Fibroblast of villous mesenchyme (primary cell): ENCODE measurements around the gene SNED1. TPM values are rescaled to one million over a fixed set of nuclear protein-coding genes. Genes with fewer than 3 reads are reported as not detected.

ENCODE experiments used
- DNase-seq: peaks from one replicate; pipeline ENCODE4 v3.0.0-alpha.2; 2010; ENCODE audit warnings: low read depth
- H3K4me3 ChIP-seq: 2 replicates; pipeline ENCODE4 v1.5.1; 2011; ENCODE audit warnings: low read depth, mild to moderate bottlenecking, low read length
- total RNA-seq: library from RNA; depleted of rRNA; stranded (reverse); fragments of >200 nt; gene quantifications from 2 replicates; pipeline ENCODE4 v1.2.3, GENCODE V29; 2012
- TF ChIP-seq, protein P1 (sequence below): IDR thresholded peaks from 2 replicates; pipeline ENCODE4 v1.5.1; 2012; ENCODE audit warnings: low read depth, mild to moderate bottlenecking, low read length; ENCODE audit not compliant: insufficient read depth

SNED1 gene
- total RNA-seq, 1 donor: 6.5 TPM

DNA sequence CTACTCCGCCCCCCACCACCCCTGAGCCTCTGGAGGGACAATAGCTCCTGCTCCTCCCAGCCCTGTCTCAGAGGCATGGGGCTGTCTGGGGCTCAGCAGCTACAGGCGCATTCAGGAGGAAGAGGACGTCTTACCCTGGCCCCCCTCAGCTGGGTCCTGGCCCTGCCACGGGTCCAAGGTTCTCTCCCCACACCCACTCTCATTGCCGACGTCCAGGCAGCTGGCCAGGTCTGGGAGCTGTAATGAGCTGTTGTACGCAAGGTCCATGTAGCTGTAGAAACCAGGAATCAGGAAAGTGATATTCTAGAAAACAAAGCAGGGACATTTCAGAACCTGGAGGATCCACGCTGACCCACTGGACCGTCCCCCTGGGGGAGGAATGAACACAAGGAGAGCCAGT lies 137.3 kb downstream of the SNED1 start:
- DNase-seq: no peak
- TF ChIP-seq, protein P1, sequence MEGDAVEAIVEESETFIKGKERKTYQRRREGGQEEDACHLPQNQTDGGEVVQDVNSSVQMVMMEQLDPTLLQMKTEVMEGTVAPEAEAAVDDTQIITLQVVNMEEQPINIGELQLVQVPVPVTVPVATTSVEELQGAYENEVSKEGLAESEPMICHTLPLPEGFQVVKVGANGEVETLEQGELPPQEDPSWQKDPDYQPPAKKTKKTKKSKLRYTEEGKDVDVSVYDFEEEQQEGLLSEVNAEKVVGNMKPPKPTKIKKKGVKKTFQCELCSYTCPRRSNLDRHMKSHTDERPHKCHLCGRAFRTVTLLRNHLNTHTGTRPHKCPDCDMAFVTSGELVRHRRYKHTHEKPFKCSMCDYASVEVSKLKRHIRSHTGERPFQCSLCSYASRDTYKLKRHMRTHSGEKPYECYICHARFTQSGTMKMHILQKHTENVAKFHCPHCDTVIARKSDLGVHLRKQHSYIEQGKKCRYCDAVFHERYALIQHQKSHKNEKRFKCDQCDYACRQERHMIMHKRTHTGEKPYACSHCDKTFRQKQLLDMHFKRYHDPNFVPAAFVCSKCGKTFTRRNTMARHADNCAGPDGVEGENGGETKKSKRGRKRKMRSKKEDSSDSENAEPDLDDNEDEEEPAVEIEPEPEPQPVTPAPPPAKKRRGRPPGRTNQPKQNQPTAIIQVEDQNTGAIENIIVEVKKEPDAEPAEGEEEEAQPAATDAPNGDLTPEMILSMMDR: no peak
- H3K4me3 ChIP-seq: no peak overlapping the region

DNA sequence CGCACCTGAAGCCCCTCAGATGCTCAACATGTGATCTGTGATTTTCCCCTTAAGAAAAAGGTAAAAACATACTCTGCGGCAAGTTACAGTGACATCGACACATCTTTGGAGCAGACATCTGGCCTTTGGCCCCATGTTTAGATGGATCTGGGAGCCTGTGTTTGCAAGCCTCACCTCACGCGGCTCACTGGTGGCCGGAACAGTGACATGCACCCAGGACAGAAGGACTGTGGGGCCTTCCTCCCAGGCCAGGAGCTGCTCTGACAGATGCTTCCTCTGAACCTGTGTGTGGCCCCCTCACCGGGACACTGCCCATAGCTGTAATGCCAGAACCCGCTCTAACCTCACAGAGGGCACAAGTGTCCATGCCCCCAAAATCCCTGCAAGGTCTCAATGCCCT lies 137.8 kb downstream of the SNED1 start:
- TF ChIP-seq, protein P1: no peak
- no peak overlapping the region for H3K4me3 ChIP-seq
- no peak for DNase-seq

DNA sequence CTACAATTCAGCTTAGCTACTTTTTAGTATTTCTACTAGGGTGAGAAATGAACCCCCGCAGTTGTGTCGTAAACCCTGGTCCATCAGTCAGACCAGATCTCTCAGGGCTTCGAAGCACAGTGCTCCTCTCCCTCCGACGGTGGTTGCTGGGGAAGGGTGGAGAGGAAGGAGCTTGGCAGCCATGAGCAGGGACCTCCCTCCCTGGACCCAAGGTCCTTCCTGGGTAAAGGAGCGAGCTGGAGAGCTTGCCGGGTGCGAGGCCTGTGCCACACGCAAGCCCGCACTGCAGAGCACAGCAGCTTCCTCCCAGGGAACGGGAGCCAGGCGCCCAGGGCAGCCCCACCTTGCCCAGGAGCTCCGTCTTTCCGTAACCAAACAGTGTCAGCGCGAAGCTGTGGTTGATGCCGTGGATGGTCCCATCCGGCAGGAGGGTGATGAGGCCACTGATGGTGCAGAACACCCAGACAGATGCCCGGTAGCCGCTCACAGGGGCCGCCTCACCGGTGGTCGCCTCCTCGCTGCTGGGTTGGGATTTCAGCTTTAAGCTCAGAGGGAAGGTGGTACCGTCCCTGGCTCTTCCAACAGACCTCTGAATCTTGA lies 138.3 kb downstream of the SNED1 start:
- TF ChIP-seq, protein P1: no peak
- H3K4me3 ChIP-seq: no peak overlapping the region
- no peak for DNase-seq

DNA sequence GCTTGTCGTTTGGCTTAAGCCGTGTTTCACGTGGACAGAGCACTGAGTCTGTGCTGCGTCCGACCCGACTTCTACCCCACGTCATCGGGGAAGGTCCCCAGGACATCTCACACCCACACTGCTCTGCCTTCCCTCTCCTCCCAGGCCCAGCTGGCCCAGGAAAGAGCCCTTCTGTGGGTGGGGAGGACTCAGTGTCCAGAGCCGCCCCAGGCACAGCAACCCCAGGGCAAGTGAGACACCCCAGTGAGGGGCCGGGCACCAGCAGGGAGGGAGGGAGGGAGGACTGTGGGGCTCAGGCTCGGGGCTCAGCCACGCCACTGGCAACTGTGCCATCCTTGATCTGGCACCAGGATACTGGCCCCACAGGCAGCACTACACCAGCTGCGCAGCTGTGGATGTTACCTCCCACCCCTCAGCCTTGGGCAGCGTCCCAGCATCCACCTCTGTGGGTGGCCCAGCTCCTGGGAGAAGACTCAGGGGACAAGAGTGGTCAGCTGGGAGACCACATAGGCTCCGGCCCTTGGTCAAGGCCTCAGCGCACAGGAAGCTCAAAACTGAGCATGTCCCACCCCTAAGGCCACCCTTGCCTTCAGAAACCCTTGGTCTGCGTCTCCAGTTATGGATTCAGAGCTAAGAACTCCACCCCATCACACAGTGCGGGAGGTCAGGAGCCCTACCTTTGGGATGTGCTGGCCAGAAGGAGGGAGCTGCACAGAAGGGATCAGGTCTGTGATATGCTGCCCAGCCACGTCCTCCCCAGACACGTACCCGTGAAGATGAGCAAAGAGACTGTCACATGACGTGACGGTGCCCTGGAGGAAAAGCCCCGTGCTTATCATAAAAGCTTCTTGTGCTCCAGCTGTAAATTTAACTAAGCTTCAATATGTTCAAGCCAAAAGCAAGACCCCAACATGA lies 139.1 kb downstream of the SNED1 start:
- TF ChIP-seq, protein P1: no peak
- no peak overlapping the region for H3K4me3 ChIP-seq
- DNase-seq: no peak

DNA sequence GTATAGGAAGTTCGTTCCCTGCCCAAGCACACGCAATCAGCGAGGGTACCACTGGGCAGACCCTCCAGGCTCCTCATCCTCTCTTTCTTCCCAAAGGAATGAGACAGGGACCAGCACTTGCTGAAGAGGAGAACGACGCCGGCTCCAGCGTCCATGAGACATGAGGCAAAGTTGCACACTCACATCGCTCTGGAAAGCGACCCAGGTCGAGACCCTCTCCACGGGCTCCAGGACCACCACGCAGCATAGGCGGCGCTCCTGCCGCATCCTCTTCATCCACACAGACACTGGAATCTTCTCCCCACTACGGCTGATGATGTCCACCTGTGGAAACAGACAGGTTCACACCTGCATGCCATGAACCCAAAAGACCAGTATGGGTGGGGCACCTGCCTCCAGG lies 140.1 kb downstream of the SNED1 start:
- TF ChIP-seq, protein P1: no peak
- DNase-seq: no peak
- H3K4me3 ChIP-seq: no peak overlapping the region

DNA sequence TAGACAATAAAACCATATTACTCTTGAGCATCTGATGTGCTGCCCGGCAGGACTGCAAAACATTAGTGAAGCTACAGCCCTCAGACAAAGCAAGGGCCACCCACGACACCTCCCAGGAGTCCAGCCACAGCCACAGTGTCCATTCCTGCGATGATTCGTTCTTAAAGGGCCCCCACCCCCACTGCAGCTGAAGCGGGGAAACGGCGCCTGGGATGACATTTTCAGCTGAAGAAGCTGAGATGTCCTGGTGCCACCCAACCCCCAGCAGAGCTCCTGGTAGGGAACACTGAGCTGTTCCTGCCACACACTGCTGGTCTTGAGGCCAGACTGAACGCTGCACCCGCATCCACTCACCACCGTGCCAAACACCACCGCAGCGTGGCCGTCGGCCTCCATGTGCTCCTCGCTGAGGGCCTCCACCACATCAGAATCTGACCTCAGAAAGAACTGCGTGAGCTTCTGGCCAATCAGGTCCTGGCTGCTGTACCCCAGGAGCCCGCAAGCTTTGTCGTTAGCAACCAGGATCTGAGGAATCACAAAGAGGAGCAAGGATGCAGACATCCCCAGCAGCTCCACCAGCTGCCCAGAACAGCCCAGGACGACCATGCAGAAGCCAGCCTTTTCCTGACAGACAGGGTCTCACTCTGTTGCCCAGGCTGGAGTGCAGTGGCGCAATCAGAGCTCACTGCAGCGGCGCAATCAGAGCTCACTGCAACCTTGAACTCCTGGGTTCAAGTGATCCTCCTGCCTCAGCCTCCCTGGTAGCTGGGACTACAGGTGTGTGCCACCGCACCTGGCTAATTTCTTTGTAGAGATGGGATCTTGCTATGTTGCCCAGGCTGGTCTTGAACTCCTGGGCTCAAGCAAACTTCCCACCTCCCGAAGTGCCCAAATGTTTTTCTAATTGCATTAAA lies 141.4 kb downstream of the SNED1 start:
- DNase-seq: no peak
- TF ChIP-seq, protein P1: no peak
- H3K4me3 ChIP-seq: no peak overlapping the region
